ENCODE results near the gene RFTN1.

RFTN1 gene

GRCh38 chr3:16485395-16485992 lies 28.0 kb downstream of the RFTN1 start:
- no peak for DNase-seq

- no peak for DNase-seq
Measured at GRCh38 chr3:16484984-16485383, 28.5 kb downstream of the RFTN1 start.

GRCh38 chr3:16484216-16484615 lies 29.3 kb downstream of the RFTN1 start:
- DNase-seq = no peak

GRCh38 chr3:16482770-16483531 lies 30.5 kb downstream of the RFTN1 start:
- DNase-seq = peak; percentile 55 to 59

GRCh38 chr3:16482194-16482769 lies 31.2 kb downstream of the RFTN1 start:
- DNase-seq = no peak

GRCh38 chr3:16481546-16481897 lies 32.0 kb downstream of the RFTN1 start:
- no peak for DNase-seq

- peak in 1 of 2 donors; percentile 51 for DNase-seq
Measured at GRCh38 chr3:16480861-16481545, 32.5 kb downstream of the RFTN1 start.

GRCh38 chr3:16478516-16478915 lies 35.0 kb downstream of the RFTN1 start:
- no peak for DNase-seq

- no peak for DNase-seq
Measured at GRCh38 chr3:16477521-16477920, 36.0 kb downstream of the RFTN1 start.

GRCh38 chr3:16477056-16477455 lies 36.4 kb downstream of the RFTN1 start:
- DNase-seq = no peak

- peak in 1 of 2 donors; percentile 26 for DNase-seq
Measured at GRCh38 chr3:16476636-16477035, 36.9 kb downstream of the RFTN1 start.

GRCh38 chr3:16475766-16476165 lies 37.7 kb downstream of the RFTN1 start:
- no peak for DNase-seq

- no peak for DNase-seq
Measured at GRCh38 chr3:16474920-16475319, 38.6 kb downstream of the RFTN1 start.

- no peak for DNase-seq
Measured at GRCh38 chr3:16474216-16474615, 39.3 kb downstream of the RFTN1 start.

GRCh38 chr3:16472593-16472992 lies 40.9 kb downstream of the RFTN1 start:
- DNase-seq = no peak

GRCh38 chr3:16471897-16472296 lies 41.6 kb downstream of the RFTN1 start:
- DNase-seq = no peak

- DNase-seq = no peak
Measured at GRCh38 chr3:16470590-16470989, 42.9 kb downstream of the RFTN1 start.

GRCh38 chr3:16468336-16469098 lies 45.0 kb downstream of the RFTN1 start:
- peak in 1 of 2 donors; percentile 43 for DNase-seq

GRCh38 chr3:16468002-16468335 lies 45.5 kb downstream of the RFTN1 start:
- DNase-seq = no peak

GRCh38 chr3:16467393-16467792 lies 46.1 kb downstream of the RFTN1 start:
- DNase-seq = peak; percentile 64 to 74

- DNase-seq = no peak
Measured at GRCh38 chr3:16466822-16467221, 46.7 kb downstream of the RFTN1 start.

GRCh38 chr3:16464511-16465148 lies 48.9 kb downstream of the RFTN1 start:
- DNase-seq = no peak

- DNase-seq = no peak
Measured at GRCh38 chr3:16463914-16464313, 49.6 kb downstream of the RFTN1 start.

Measured in CD4-positive, alpha-beta T cell treated with Interferon alpha-2 for 1 hour (primary cell).